ENCODE results near the gene ZC3H12A. TPM values are rescaled to one million over a fixed set of nuclear protein-coding genes. Genes with fewer than 3 reads are reported as not detected.

The ZC3H12A gene
- total RNA-seq (2022) (37.2 and 51.4 TPM in 2 replicates), Bru-seq, nascent RNA (percentile 88 among the genes with signal in this experiment), BruChase-seq, experiment 1, labeled RNA remaining after a 6-hour chase (percentile 62 among the genes with signal in this experiment), BruChase-seq, experiment 2, labeled RNA remaining after a 2-hour chase (percentile 64 among the genes with signal in this experiment)
- long read RNA-seq, transcript ZC3H12A-201 (6 exons, 2,684 nt), result major isoform, 8 of 82 reads
- long read RNA-seq, partial matches to known transcripts, result 64 of 82 reads
- long read RNA-seq, other reads (novel, unspliced or antisense), result 10 of 82 reads

DNA sequence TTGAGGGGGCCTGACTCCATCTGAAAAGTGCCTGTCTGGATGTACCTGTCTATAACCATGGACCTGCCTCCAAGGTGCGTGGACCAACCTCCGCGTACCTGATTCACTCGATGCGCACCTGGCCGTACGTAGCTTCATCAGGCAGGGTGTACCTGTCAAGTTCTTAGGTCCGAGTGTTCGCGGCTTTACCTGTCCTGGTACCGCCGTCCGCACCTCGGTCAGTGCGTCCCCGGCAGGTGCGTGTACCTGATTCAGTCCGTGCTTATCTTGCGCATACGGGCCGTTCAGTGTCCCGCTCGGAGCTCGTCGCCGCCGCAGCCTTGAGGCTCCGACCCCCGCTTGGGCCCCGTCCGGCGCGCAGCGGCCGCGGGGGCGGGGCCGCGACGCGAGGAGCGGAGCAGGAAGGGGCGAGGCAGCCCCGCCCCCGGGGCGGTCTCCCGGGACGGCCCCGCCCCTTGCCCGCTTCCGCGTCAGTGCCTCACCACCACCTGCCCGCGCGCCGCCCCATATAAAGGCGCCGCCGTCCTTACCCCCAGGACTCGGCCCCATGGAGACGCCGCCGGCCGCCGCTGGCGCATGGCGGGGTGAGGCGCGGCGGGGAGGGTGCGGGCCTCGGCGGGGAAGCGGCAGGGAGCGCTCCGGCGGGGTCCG lies at the start of gene ZC3H12A:
ZC3H12A (plus strand) TSS at position 535 of the 651 bp plus-strand sequence. CDS start 917 bp downstream, outside the sequence.
- H3K4me3 Mint-ChIP-seq (ENCODE audit: unreplicated experiment), result peak within 1 kb of the TSS; percentile 89
- BruUV-seq (replicated peaks), result no TSS peak
- H3K4me1 Mint-ChIP-seq (ENCODE audit: insufficient read depth, unreplicated experiment), result peaks cover 49% of the 10 kb centered on the region
- ChIA-PET CTCF (interaction anchor here (0.7 to 10.4 kb wide), 6 partner anchors 14 to 41 kb away, joined by 3 to 144 read pairs (median 8); partner anchors contain the start of gene MEAF6), POLR2A (interaction anchor here (0.6 to 10.2 kb wide), 20 partner anchors 9 to 1536 kb away, joined by 3 to 159 read pairs (median 5); partner anchors contain the start of genes C1orf122, CDCA8, MEAF6 and SNIP1)
- intact Hi-C loops (cut with micrococcal nuclease), result loop anchor here (2.0 to 10.0 kb wide), 4 partner anchors 19 to 331 kb away; partner anchors contain the start of genes C1orf122, GNL2 and YRDC
- no peaks in the 10 kb centered on the region for H3K27me3 Mint-ChIP-seq (ENCODE audit: insufficient read depth, unreplicated experiment)
- DNase-seq (ENCODE audit: unreplicated experiment), result peak; percentile 93
- H3K36me3 Mint-ChIP-seq (ENCODE audit: insufficient read depth, unreplicated experiment), result peaks cover 42% of the 10 kb centered on the region
- no peaks in the 10 kb centered on the region for H3K9me3 Mint-ChIP-seq (ENCODE audit: unreplicated experiment)
- H3K27ac Mint-ChIP-seq (ENCODE audit: low read depth, unreplicated experiment), result peak within 1 kb of the TSS; percentile 94
- TF ChIP-seq, protein P1, sequence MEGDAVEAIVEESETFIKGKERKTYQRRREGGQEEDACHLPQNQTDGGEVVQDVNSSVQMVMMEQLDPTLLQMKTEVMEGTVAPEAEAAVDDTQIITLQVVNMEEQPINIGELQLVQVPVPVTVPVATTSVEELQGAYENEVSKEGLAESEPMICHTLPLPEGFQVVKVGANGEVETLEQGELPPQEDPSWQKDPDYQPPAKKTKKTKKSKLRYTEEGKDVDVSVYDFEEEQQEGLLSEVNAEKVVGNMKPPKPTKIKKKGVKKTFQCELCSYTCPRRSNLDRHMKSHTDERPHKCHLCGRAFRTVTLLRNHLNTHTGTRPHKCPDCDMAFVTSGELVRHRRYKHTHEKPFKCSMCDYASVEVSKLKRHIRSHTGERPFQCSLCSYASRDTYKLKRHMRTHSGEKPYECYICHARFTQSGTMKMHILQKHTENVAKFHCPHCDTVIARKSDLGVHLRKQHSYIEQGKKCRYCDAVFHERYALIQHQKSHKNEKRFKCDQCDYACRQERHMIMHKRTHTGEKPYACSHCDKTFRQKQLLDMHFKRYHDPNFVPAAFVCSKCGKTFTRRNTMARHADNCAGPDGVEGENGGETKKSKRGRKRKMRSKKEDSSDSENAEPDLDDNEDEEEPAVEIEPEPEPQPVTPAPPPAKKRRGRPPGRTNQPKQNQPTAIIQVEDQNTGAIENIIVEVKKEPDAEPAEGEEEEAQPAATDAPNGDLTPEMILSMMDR (IDR thresholded peaks at IDR 0.05; ENCODE audit: unreplicated experiment), result no peak

DNA sequence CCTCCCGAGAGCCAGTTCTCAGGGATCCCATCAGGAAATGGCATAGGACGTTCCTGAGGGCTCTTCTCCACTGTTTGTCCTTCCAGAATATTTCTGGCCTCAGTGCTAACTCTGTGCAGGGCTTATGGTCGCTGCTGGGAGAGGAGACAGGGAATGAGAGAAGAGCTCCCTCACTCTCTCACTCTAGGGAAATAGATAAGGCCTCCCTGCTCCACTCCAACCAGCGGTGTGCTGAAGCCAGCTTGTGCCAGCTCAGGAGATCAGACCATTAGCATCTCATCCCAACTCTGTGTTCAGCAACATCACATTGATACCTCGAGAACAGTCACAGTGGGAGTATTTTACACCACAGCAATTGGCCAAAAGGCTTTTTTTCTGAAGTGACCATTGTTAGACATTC lies 49.2 kb upstream of the ZC3H12A start:
- TF ChIP-seq, protein P1 (IDR thresholded peaks at IDR 0.05; ENCODE audit: unreplicated experiment), result no peak
- CTCF ChIA-PET, result interaction anchor here (0.8 to 3.1 kb wide), 4 partner anchors 9 to 1275 kb away, joined by 3 to 22 read pairs (median 4); no protein-coding TSS in a partner anchor
- H3K27ac Mint-ChIP-seq (ENCODE audit: low read depth, unreplicated experiment), result no peak overlapping the region
- no peaks in the 10 kb centered on the region for H3K9me3 Mint-ChIP-seq (ENCODE audit: unreplicated experiment)
- peaks cover 29% of the 10 kb centered on the region for H3K27me3 Mint-ChIP-seq (ENCODE audit: insufficient read depth, unreplicated experiment)
- no peak for DNase-seq (ENCODE audit: unreplicated experiment)
- no peaks in the 10 kb centered on the region for H3K36me3 Mint-ChIP-seq (ENCODE audit: insufficient read depth, unreplicated experiment)
- intact Hi-C loops (cut with micrococcal nuclease), result no loop called here
- no peak overlapping the region for H3K4me3 Mint-ChIP-seq (ENCODE audit: unreplicated experiment)
- POLR2A ChIA-PET, result interaction anchor here (0.7 kb wide), 1 partner anchor 171 kb away, joined by 3 read pairs; no protein-coding TSS in a partner anchor
- BruUV-seq (replicated peaks), result no TSS peak
- no peaks in the 10 kb centered on the region for H3K4me1 Mint-ChIP-seq (ENCODE audit: insufficient read depth, unreplicated experiment)

DNA sequence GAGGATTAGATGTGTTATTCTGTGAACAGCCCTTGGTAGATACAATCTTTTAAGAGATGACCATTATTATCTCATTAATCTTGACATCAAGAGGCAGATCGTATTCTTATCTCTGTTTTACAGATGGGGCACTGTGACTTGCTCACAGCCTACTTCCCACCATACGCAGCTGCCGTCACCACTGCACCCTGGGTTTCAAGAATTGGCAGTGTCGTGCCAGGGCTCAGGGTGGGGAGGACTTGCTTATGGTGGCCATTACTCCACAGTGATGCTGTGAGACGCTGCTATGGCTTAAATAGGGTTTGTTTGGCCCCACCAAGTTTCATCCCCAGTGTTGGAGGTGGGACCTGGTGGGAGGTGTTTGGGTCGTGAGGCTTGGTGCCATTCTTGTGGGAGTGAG lies 45.4 kb upstream of the ZC3H12A start:
- no peak overlapping the region for H3K4me3 Mint-ChIP-seq (ENCODE audit: unreplicated experiment)
- ChIA-PET POLR2A (no interaction called here), CTCF (interaction anchor here (0.9 kb wide), 1 partner anchor 914 kb away, joined by 3 read pairs; no protein-coding TSS in a partner anchor)
- no TSS peak for BruUV-seq (replicated peaks)
- no peaks in the 10 kb centered on the region for H3K4me1 Mint-ChIP-seq (ENCODE audit: insufficient read depth, unreplicated experiment)
- H3K36me3 Mint-ChIP-seq (ENCODE audit: insufficient read depth, unreplicated experiment), result no peaks in the 10 kb centered on the region
- TF ChIP-seq, protein P1 (IDR thresholded peaks at IDR 0.05; ENCODE audit: unreplicated experiment), result no peak
- H3K9me3 Mint-ChIP-seq (ENCODE audit: unreplicated experiment), result no peaks in the 10 kb centered on the region
- H3K27ac Mint-ChIP-seq (ENCODE audit: low read depth, unreplicated experiment), result no peak overlapping the region
- intact Hi-C loops (cut with micrococcal nuclease), result no loop called here
- no peak for DNase-seq (ENCODE audit: unreplicated experiment)
- H3K27me3 Mint-ChIP-seq (ENCODE audit: insufficient read depth, unreplicated experiment), result peaks cover 31% of the 10 kb centered on the region
